GM18519 (cell line): ENCODE data around the gene SAFB.

Source experiments
- ATAC-seq: cut with Tn5 transposase; IDR thresholded peaks from one replicate; pipeline ENCODE4 v1.9.1; 2021; ENCODE audit warnings: mild to moderate bottlenecking, moderate library complexity; ENCODE audit not compliant: unreplicated experiment, low FRiP score

SAFB gene

GRCh38 chr19:5663904-5664303, 41.0 kb downstream of the SAFB start:
- no peak for ATAC-seq

GRCh38 chr19:5664515-5664914, 41.6 kb downstream of the SAFB start:
- no peak for ATAC-seq

GRCh38 chr19:5665781-5666513, 43.1 kb downstream of the SAFB start:
- no peak for ATAC-seq

GRCh38 chr19:5666921-5667610, 44.2 kb downstream of the SAFB start:
- no peak for ATAC-seq

- no peak for ATAC-seq
Measured at GRCh38 chr19:5667751-5668271, 44.9 kb downstream of the SAFB start.

- ATAC-seq, result no peak
Measured at GRCh38 chr19:5669212-5669611, 46.3 kb downstream of the SAFB start.

- no peak for ATAC-seq
Measured at GRCh38 chr19:5671600-5671999, 48.7 kb downstream of the SAFB start.

- ATAC-seq, result no peak
Measured at GRCh38 chr19:5672708-5673459, 50.0 kb downstream of the SAFB start.

GRCh38 chr19:5673752-5674151, 50.9 kb downstream of the SAFB start:
- ATAC-seq, result no peak

GRCh38 chr19:5674714-5675113, 51.8 kb downstream of the SAFB start:
- ATAC-seq, result no peak

GRCh38 chr19:5676105-5676771, 53.4 kb downstream of the SAFB start:
- no peak for ATAC-seq

- no peak for ATAC-seq
Measured at GRCh38 chr19:5676772-5677105, 53.9 kb downstream of the SAFB start.

GRCh38 chr19:5677136-5677535, 54.3 kb downstream of the SAFB start:
- no peak for ATAC-seq

GRCh38 chr19:5677580-5677979, 54.7 kb downstream of the SAFB start:
- no peak for ATAC-seq

GRCh38 chr19:5678071-5678718, 55.3 kb downstream of the SAFB start:
- ATAC-seq, result no peak

GRCh38 chr19:5679289-5680083, 56.6 kb downstream of the SAFB start:
- ATAC-seq, result no peak

GRCh38 chr19:5680084-5680436, 57.2 kb downstream of the SAFB start:
- ATAC-seq, result no peak

GRCh38 chr19:5680437-5681368, 57.8 kb downstream of the SAFB start, which contains the start of the genes HSD11B1L and MICOS13:
Gene HSD11B1L, plus strand, starts transcription at chr19:5681027. Its CDS starts 3,806 bp downstream, at chr19:5684833.
Gene MICOS13, minus strand, starts transcription at chr19:5680516. Its CDS starts 30 bp downstream, at chr19:5680486.
- ATAC-seq, result peak; percentile 73
